ENCODE measurements around the gene CHSY1. TPM values are rescaled to one million over a fixed set of nuclear protein-coding genes. Genes with fewer than 3 reads are reported as not detected.
A peak's percentile ranks its signal among the peaks of the same experiment; 100 is the strongest.

The CHSY1 gene
- total RNA-seq, 2 experiments from 2014 or later, result 5.0 to 14.3 TPM

DNA sequence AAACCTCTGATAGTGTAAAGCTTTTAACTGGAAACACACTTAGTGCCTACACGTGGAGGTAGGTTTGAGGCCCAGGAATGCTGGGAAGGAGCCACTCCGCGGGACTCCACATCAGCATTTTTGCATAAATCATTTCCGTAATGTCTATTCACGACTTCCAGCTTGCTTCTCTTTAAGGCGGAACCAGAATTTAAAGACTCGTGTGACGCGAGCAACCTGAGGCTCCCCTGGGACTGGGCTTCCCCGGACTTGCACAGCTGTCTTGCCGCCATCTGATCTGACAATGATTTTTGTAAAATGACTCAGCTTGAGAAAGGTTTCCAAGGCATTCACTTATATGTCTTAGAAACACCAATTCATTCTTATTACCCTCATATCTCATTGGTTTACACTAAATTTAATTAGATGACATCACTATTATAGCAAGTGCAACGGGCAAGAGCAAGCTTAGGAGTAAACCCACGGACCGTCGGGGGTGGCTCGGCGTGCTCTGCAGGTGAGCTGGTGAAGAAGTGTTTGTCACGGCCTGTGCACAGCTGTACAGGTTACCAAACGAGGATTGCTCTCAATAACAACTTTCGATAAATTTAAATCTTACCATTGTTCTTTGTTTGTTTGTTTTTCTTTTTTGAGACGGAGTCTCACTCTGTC, 95.2 kb downstream of the CHSY1 start:
- DNase-seq (ENCODE audit: low spot score), result peak; percentile 79
- BruUV-seq (replicated peaks), result no TSS peak
- H2AFZ ChIP-seq (ENCODE audit: low read length), result peak overlapping the region; percentile 47; the same call in 1 of the 2 replicates
- H3K79me2 ChIP-seq (ENCODE audit: insufficient read depth, low read depth, low read length), result no peaks in the 10 kb centered on the region
- CTCF ChIA-PET (ENCODE audit: unreplicated experiment), result no interaction called here
- H3K4me1 ChIP-seq (ENCODE audit: insufficient read depth, low read length, poor library complexity, severe bottlenecking), result peaks cover 11% of the 10 kb centered on the region
- no peak for TF ChIP-seq CTCF (conservative IDR thresholded peaks at IDR 0.05; ENCODE audit: low read length)
- no peaks in the 10 kb centered on the region for H3K9me2 ChIP-seq (ENCODE audit: insufficient read depth, low read length)
- H3K4me2 ChIP-seq (ENCODE audit: low read length), result peak overlapping the region; percentile 45
- intact Hi-C loops (cut with micrococcal nuclease; ENCODE audit: unreplicated experiment), result no loop called here
- POLR2A ChIA-PET, result interaction anchor here (0.6 to 1.4 kb wide), 4 partner anchors 10 to 186 kb away, joined by 3 to 6 read pairs (median 4); no protein-coding TSS in a partner anchor
- no peaks in the 10 kb centered on the region for H3K36me3 ChIP-seq (ENCODE audit: insufficient read depth, low read length)
- no peak overlapping the region for H3K27ac ChIP-seq (ENCODE audit: low read depth, low read length, poor library complexity, severe bottlenecking)
- H3K9me3 ChIP-seq (ENCODE audit: low read length), result no peaks in the 10 kb centered on the region
- peak overlapping the region; percentile 23 for H3K4me3 ChIP-seq (ENCODE audit: low read depth, low read length, poor library complexity, severe bottlenecking)
- no peaks in the 10 kb centered on the region for H4K20me1 ChIP-seq (ENCODE audit: insufficient read depth, low read length)

DNA sequence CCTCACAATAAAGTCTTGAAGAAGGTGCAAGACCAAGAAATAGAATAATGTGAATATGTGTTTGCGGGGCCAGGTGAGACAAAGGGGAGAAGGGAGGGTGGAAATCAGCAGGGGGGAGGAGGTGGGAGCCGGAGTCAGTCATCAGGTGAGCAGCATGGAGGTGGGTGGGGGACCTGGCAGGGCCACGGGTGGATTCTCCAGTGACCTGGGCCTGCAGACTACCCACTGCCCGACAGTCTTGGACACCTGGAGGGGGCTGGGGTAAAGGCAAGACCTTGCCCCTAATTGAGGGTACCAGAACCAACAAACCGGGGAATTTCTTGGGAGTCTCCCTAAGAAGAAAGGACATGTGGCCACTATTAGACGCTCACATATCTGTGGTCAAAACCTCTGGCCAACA, 95.8 kb downstream of the CHSY1 start:
- CTCF ChIA-PET (ENCODE audit: unreplicated experiment), result no interaction called here
- Histone ChIP-seq H2AFZ (ENCODE audit: low read length) (peak overlapping the region; percentile 47; the same call in 1 of the 2 replicates), H3K4me1 (ENCODE audit: insufficient read depth, low read length, poor library complexity, severe bottlenecking) (peaks cover 15% of the 10 kb centered on the region), H3K27ac (ENCODE audit: low read depth, low read length, poor library complexity, severe bottlenecking) (no peak overlapping the region), H3K4me2 (ENCODE audit: low read length) (peak overlapping the region; percentile 45), H3K9me3 (ENCODE audit: low read length) (no peaks in the 10 kb centered on the region), H4K20me1 (ENCODE audit: insufficient read depth, low read length) (no peaks in the 10 kb centered on the region), H3K9me2 (ENCODE audit: insufficient read depth, low read length) (no peaks in the 10 kb centered on the region), H3K79me2 (ENCODE audit: insufficient read depth, low read depth, low read length) (no peaks in the 10 kb centered on the region), H3K36me3 (ENCODE audit: insufficient read depth, low read length) (no peaks in the 10 kb centered on the region), H3K4me3 (ENCODE audit: low read depth, low read length, poor library complexity, severe bottlenecking) (peak overlapping the region; percentile 23)
- intact Hi-C loops (cut with micrococcal nuclease; ENCODE audit: unreplicated experiment), result no loop called here
- POLR2A ChIA-PET, result interaction anchor here (0.6 to 1.4 kb wide), 4 partner anchors 10 to 186 kb away, joined by 3 to 6 read pairs (median 4); no protein-coding TSS in a partner anchor
- no peak for DNase-seq (ENCODE audit: low spot score)
- BruUV-seq (replicated peaks), result no TSS peak
- TF ChIP-seq CTCF (conservative IDR thresholded peaks at IDR 0.05; ENCODE audit: low read length) (no peak), EZH2phosphoT487 (IDR thresholded peaks at IDR 0.05; ENCODE audit: borderline replicate concordance, low read depth, low read length) (no peak)
